A549 (cell line): Measurements from ENCODE around the gene MOGAT3. TPM values are rescaled to one million over a fixed set of nuclear protein-coding genes. Genes with fewer than 3 reads are reported as not detected.

Experiments used
- ATAC-seq, 2 experiments: fragments of 200-7000 bp in 1 of 2; fragments of >200 bp in 1 of 2; cut with Nextera tagmentation in 1 of 2; cut with Tn5 transposase in 1 of 2; 3 replicates each; pipeline versions ENCODE4 v1.8.0 to v1.9.1; 2018 to 2020; ENCODE audit warnings: mild to moderate bottlenecking in 1 of 2, moderate library complexity in 1 of 2
- CTCF ChIA-PET: fragments of 300-600 bp; sonication (Branson Sonifier 250); formaldehyde crosslinking; extraction: SDS; loops from one replicate; lab custom pipeline; 2021; ENCODE audit warnings: antibody characterized with exemption, inconsistent platforms; lab: Yijun Ruan, JAX
- POLR2A ChIA-PET: fragments of 350-600 bp; formaldehyde crosslinking; extraction: SDS; loops from one replicate; lab custom pipeline; 2021; ENCODE audit warnings: antibody characterized with exemption, inconsistent platforms; lab: Yijun Ruan, JAX
- DNase-seq, 2 experiments: peaks; one replicate each; pipeline versions ENCODE4 v3.0.0 to v3.0.0-alpha.2; 2011 to 2016; ENCODE audit warnings: low read depth in 1 of 2, low spot score in 1 of 2
- FAIRE-seq: peaks from 2 replicates; lab custom pipeline; 2011; peaks lifted over from hg19 to GRCh38; lab: Jason Lieb, UNC
- H3K27ac ChIP-seq, 2 experiments: fragments of >200 bp; sonication (Bioruptor Twin); formaldehyde crosslinking; 3 replicates each; pipeline ENCODE4 v1.5.1; 2016 to 2017
- H3K4me1 ChIP-seq: fragments of >200 bp; sonication (Bioruptor Twin); formaldehyde crosslinking; 3 replicates; pipeline ENCODE4 v1.6.1; 2016
- H3K4me2 ChIP-seq: fragments of >200 bp; sonication (Bioruptor Twin); formaldehyde crosslinking; 3 replicates; pipeline ENCODE4 v1.6.1; 2016
- H3K4me3 ChIP-seq: fragments of >200 bp; sonication (Bioruptor Twin); formaldehyde crosslinking; 3 replicates; pipeline ENCODE4 v1.5.1; 2016
- H3K9me3 ChIP-seq: fragments of >200 bp; sonication (Bioruptor Twin); formaldehyde crosslinking; 3 replicates; pipeline ENCODE4 v1.6.1; 2016
- CEBPB ChIP-seq, 2 experiments: fragments of >200 bp in 1 of 2; sonication (Bioruptor Twin) in 1 of 2; formaldehyde crosslinking in 1 of 2; IDR thresholded peaks; 2 replicates each; pipeline ENCODE4 v1.6.1; 2012 to 2016
- WGBS: methylation state at CpG from one replicate; pipeline ENCODE4 v1.1.6; 2017; ENCODE audit errors: missing lambda C conversion rate; 5-methylcytosine and 5-hydroxymethylcytosine counted together
- polyA plus RNA-seq, 4 experiments: library from polyadenylated mRNA; depleted of rRNA in 3 of 4; stranded (reverse); fragments of >200 nt; fragmentation: RNase III in 1 of 4; extraction: RNeasy Plus Mini Kit Qiagen cat#74134 plus additional on column Dnase treatment in 1 of 4; gene quantifications; 2 replicates in 3 of 4; 3 replicates in 1 of 4; pipeline ENCODE4 v1.2.3, GENCODE V29; 2011 to 2017
- small RNA-seq, 6 experiments: library from RNA; depleted of rRNA; stranded (forward); fragments of <200 nt; gene quantifications; one replicate each; pipeline ENCODE3, GENCODE V24; 2012
- TF ChIP-seq, protein P1 (sequence below): fragments of 150-350 bp; IDR thresholded peaks from 2 replicates; pipeline ENCODE4 v1.6.1; 2014; ENCODE audit warnings: low read depth, mild to moderate bottlenecking, low read length
- TF ChIP-seq, protein P2 (sequence below): IDR thresholded peaks from 2 replicates; pipeline ENCODE4 v1.6.1; 2012; ENCODE audit warnings: low read depth, borderline replicate concordance

MOGAT3 gene
- polyA plus RNA-seq, 2 of the 4 experiments (the other 2 are of a cell fraction) = 0.09 to 0.14 TPM

DNA sequence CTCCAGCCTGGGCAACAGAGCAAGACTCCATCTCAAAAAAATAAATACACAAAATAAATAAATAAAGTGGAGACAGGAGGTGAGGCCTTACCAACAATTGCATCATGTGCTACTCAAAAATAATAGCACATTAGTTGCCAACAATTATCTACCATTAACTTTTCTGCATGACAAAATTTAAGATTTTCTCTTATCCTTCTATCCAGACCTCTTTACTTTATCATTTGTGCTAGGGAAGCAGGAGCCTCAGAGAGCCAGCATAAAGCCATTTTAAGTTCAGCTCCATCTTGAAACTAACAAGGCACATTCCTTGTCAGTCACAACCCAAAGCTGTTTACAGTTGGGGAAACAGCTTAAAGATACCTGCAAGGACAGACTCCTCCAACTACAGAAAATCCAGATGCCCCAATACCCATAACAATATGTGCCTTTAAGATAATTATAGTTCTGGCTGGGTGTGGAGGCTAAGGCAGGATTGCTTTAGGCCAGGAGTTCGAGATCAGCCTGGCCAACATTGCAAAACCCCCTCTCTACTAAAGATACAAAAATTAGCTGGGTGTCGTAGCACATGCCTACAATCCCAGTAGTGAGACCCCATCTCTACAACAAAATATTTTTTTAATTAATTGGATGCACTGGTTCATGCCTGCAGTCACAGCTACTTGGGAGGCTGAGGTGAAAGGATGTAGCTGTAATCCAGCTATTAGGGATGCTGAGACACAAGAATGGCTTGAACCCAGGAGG lies 48.8 kb downstream of the MOGAT3 start:
- FAIRE-seq = no peak
- TF ChIP-seq CEBPB (IDR thresholded peaks at IDR 0.05) = peak; percentile 21 to 51; a peak in 2 of 4 replicates
- TF ChIP-seq, protein P1, sequence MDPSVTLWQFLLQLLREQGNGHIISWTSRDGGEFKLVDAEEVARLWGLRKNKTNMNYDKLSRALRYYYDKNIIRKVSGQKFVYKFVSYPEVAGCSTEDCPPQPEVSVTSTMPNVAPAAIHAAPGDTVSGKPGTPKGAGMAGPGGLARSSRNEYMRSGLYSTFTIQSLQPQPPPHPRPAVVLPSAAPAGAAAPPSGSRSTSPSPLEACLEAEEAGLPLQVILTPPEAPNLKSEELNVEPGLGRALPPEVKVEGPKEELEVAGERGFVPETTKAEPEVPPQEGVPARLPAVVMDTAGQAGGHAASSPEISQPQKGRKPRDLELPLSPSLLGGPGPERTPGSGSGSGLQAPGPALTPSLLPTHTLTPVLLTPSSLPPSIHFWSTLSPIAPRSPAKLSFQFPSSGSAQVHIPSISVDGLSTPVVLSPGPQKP = no peak
- TF ChIP-seq, protein P2, sequence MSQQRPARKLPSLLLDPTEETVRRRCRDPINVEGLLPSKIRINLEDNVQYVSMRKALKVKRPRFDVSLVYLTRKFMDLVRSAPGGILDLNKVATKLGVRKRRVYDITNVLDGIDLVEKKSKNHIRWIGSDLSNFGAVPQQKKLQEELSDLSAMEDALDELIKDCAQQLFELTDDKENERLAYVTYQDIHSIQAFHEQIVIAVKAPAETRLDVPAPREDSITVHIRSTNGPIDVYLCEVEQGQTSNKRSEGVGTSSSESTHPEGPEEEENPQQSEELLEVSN = no peak

More for the DNA sequence above, 48.8 kb downstream of the MOGAT3 start:
- H3K27ac ChIP-seq = peak overlapping the region in 1 of 2 experiments; percentile 58; a peak in 2 of 6 replicates
- H3K9me3 ChIP-seq = no peaks in the 10 kb centered on the region
- CTCF ChIA-PET = interaction anchor here (0.8 to 16.1 kb wide), 6 partner anchors 11 to 65 kb away, joined by 3 to 235 read pairs (median 6); no protein-coding TSS in a partner anchor
- POLR2A ChIA-PET = no interaction called here
- no peak overlapping the region; the same call in 2 of the 3 replicates for H3K4me2 ChIP-seq
- ATAC-seq (no peak), DNase-seq (no peak)
- H3K4me1 ChIP-seq = peaks cover 31% of the 10 kb centered on the region
- H3K4me3 ChIP-seq = no peak overlapping the region
- 52% methylated on average over 2 of the region's 2 CpGs for WGBS

Small RNAs within 50 kb of the gene (small RNA-seq; reads per million reads assigned to genes)
- gene MIR4653 = 0 reads per million in 6 experiments

Other genes with a start within 250 kb of the MOGAT3 start
- 1.2 and 1.8 TPM in 2 replicates for gene MUC12, start 231.5 kb downstream of the MOGAT3 start, polyA plus RNA-seq (2011; rRNA removed)
- gene MUC12, start 231.5 kb downstream of the MOGAT3 start, polyA plus RNA-seq (2017; fragmentation: RNase III; extraction: RNeasy Plus Mini Kit Qiagen cat#74134 plus additional on column Dnase treatment) = 2.0 to 2.7 TPM (median 2.4 TPM) in 3 replicates
- 0.01 and 0.03 TPM in 2 replicates for gene MUC17, start 181.0 kb downstream of the MOGAT3 start, polyA plus RNA-seq (2011; rRNA removed)
- not detected in 3 replicates for gene MUC17, start 181.0 kb downstream of the MOGAT3 start, polyA plus RNA-seq (2017; fragmentation: RNase III; extraction: RNeasy Plus Mini Kit Qiagen cat#74134 plus additional on column Dnase treatment)
- 3.9 and 5.2 TPM in 2 replicates for gene TRIM56, start 115.6 kb downstream of the MOGAT3 start, polyA plus RNA-seq (2011; rRNA removed)
- gene TRIM56, start 115.6 kb downstream of the MOGAT3 start, polyA plus RNA-seq (2017; fragmentation: RNase III; extraction: RNeasy Plus Mini Kit Qiagen cat#74134 plus additional on column Dnase treatment) = 15.6 to 17.8 TPM (median 16.5 TPM) in 3 replicates
- 300 and 355 TPM in 2 replicates for gene SERPINE1, start 73.9 kb downstream of the MOGAT3 start, polyA plus RNA-seq (2011; rRNA removed)
- 286 to 399 TPM (median 346 TPM) in 3 replicates for gene SERPINE1, start 73.9 kb downstream of the MOGAT3 start, polyA plus RNA-seq (2017; fragmentation: RNase III; extraction: RNeasy Plus Mini Kit Qiagen cat#74134 plus additional on column Dnase treatment)
- gene AP1S1, start 46.6 kb downstream of the MOGAT3 start, polyA plus RNA-seq (2011; rRNA removed) = 107 and 128 TPM in 2 replicates
- 181 to 187 TPM (median 182 TPM) in 3 replicates for gene AP1S1, start 46.6 kb downstream of the MOGAT3 start, polyA plus RNA-seq (2017; fragmentation: RNase III; extraction: RNeasy Plus Mini Kit Qiagen cat#74134 plus additional on column Dnase treatment)
- 0.16 and 0.21 TPM in 2 replicates for gene VGF, start 35.5 kb downstream of the MOGAT3 start, polyA plus RNA-seq (2011; rRNA removed)
- gene VGF, start 35.5 kb downstream of the MOGAT3 start, polyA plus RNA-seq (2017; fragmentation: RNase III; extraction: RNeasy Plus Mini Kit Qiagen cat#74134 plus additional on column Dnase treatment) = 1.4 to 2.7 TPM (median 2.0 TPM) in 3 replicates
- gene NAT16, start 20.7 kb downstream of the MOGAT3 start, polyA plus RNA-seq (2011; rRNA removed) = 0.03 and 0.05 TPM in 2 replicates
- gene NAT16, start 20.7 kb downstream of the MOGAT3 start, polyA plus RNA-seq (2017; fragmentation: RNase III; extraction: RNeasy Plus Mini Kit Qiagen cat#74134 plus additional on column Dnase treatment) = 0.07 to 0.12 TPM in 2 of 3 replicates, not detected in the other
- gene PLOD3, start 16.5 kb upstream of the MOGAT3 start, polyA plus RNA-seq (2011; rRNA removed) = 21.1 and 26.0 TPM in 2 replicates
- gene PLOD3, start 16.5 kb upstream of the MOGAT3 start, polyA plus RNA-seq (2017; fragmentation: RNase III; extraction: RNeasy Plus Mini Kit Qiagen cat#74134 plus additional on column Dnase treatment) = 48.7 to 52.8 TPM (median 50.6 TPM) in 3 replicates
- 29.5 and 33.2 TPM in 2 replicates for gene ZNHIT1, start 17.1 kb upstream of the MOGAT3 start, polyA plus RNA-seq (2011; rRNA removed)
- 55.6 to 56.4 TPM (median 55.9 TPM) in 3 replicates for gene ZNHIT1, start 17.1 kb upstream of the MOGAT3 start, polyA plus RNA-seq (2017; fragmentation: RNase III; extraction: RNeasy Plus Mini Kit Qiagen cat#74134 plus additional on column Dnase treatment)
- gene CLDN15, start 36.8 kb upstream of the MOGAT3 start, polyA plus RNA-seq (2011; rRNA removed) = 9.6 and 12.0 TPM in 2 replicates
- gene CLDN15, start 36.8 kb upstream of the MOGAT3 start, polyA plus RNA-seq (2017; fragmentation: RNase III; extraction: RNeasy Plus Mini Kit Qiagen cat#74134 plus additional on column Dnase treatment) = 11.2 to 14.4 TPM (median 12.9 TPM) in 3 replicates
- 111 TPM in 2 replicates for gene FIS1, start 44.0 kb upstream of the MOGAT3 start, polyA plus RNA-seq (2011; rRNA removed)
- 155 to 161 TPM (median 159 TPM) in 3 replicates for gene FIS1, start 44.0 kb upstream of the MOGAT3 start, polyA plus RNA-seq (2017; fragmentation: RNase III; extraction: RNeasy Plus Mini Kit Qiagen cat#74134 plus additional on column Dnase treatment)
- gene IFT22, start 120.8 kb upstream of the MOGAT3 start, polyA plus RNA-seq (2011; rRNA removed) = 58.4 and 66.5 TPM in 2 replicates
- gene IFT22, start 120.8 kb upstream of the MOGAT3 start, polyA plus RNA-seq (2017; fragmentation: RNase III; extraction: RNeasy Plus Mini Kit Qiagen cat#74134 plus additional on column Dnase treatment) = 49.9 to 51.4 TPM (median 50.5 TPM) in 3 replicates
- gene COL26A1, start 161.8 kb upstream of the MOGAT3 start, polyA plus RNA-seq (2011; rRNA removed) = 1.3 and 1.4 TPM in 2 replicates
- 0.46 to 0.52 TPM (median 0.47 TPM) in 3 replicates for gene COL26A1, start 161.8 kb upstream of the MOGAT3 start, polyA plus RNA-seq (2017; fragmentation: RNase III; extraction: RNeasy Plus Mini Kit Qiagen cat#74134 plus additional on column Dnase treatment)